HG03045 (cell line): ENCODE measurements around the gene CCL1.

Experiments used
- ATAC-seq: cut with Tn5 transposase; IDR thresholded peaks from one replicate; pipeline ENCODE4 v1.9.1; 2021; ENCODE audit warnings: mild to moderate bottlenecking, moderate library complexity; ENCODE audit not compliant: unreplicated experiment

Gene CCL1

DNA sequence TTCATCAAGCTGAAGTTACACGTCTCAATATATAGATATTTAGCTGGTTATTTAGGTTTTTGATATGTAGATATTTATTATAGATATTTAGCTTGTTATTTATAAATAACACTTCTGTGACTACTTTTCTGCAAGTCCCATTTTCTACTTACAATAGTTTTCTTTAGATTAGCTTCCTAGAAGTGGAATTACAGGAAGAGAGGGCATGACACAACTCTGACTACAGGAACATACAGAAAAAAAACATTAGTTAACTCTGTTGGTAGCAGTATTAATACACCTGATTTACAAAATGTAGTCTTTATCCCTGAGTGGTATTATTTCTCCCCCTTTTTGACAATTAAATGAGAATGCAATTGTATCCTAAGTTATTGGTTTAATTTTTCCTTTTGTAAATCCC, 21.2 kb upstream of the CCL1 start:
- no peak for ATAC-seq

- ATAC-seq = no peak
Measured at GRCh38 chr17:34383216-34383615, 20.2 kb upstream of the CCL1 start.

GRCh38 chr17:34382621-34383124, 19.6 kb upstream of the CCL1 start:
- ATAC-seq = no peak

GRCh38 chr17:34379868-34380267, 16.8 kb upstream of the CCL1 start:
- no peak for ATAC-seq

DNA sequence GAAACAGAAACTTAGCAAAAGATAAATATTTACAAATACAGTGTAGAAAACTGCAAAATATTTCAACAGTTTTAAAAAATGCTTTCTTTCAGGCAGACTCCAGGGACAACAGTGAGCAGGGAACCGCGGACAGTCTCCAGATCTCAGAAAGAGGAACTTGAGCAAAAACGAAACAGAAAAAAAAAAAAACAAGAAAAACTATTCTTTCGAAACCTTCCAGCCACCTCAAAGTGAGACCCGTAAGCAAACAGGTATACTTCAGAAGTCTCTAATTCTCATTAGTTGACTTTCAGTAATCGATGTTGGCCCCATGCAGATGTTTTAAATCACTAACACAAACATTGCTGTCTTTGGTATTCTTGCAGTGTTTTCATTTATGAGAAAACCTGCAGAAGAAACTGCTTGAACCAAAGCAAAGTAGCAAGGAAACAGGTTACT, 15.7 kb upstream of the CCL1 start:
- ATAC-seq = peak; percentile 62

- ATAC-seq = no peak
Measured at GRCh38 chr17:34377078-34377823, 14.2 kb upstream of the CCL1 start.

DNA sequence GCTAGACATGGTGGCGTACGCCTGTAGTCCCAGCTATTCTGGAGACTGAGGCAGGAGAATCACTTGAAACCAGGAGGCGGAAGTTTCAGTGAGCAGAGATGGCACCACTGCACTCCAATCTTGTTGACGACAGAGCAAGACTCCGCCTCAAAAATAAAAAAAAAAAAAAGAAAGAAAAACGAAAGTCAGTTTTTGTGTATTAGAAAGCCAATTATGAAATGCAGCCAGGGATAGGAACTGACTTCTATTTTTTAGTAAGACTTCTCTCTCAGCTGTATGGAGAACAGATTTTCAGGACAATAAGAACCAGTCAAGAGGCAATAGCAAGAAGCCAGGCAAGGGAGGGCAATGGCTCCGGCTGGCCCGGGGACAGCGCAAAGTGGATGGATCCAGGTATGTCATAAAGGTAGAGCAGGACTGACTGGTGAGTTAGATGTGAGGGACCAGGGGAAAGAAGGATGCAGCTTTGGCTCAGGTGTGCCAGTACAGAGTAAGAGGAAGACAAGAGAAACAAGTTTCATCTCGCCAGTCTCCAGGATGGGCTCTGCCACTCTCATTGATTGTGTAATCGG, 12.5 kb upstream of the CCL1 start:
- ATAC-seq = no peak

DNA sequence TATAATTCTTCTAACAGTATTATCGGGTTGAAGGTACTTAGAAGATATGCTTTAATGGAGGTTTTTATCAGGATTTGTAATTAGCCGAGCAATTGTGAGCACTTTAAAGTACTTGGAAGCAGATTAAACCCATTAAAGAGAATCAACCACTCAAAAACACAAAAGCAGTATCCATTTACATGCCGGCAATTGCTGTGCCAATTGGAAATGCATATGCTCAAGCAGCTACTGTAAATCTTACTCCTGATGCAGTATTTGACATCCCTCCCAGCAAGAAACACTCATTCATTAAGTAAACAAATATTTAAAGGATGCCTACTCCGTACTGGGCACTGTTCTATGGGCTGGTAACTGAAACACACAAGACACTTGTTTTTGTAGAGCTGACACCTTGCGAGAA, 11.4 kb upstream of the CCL1 start:
- ATAC-seq = no peak

DNA sequence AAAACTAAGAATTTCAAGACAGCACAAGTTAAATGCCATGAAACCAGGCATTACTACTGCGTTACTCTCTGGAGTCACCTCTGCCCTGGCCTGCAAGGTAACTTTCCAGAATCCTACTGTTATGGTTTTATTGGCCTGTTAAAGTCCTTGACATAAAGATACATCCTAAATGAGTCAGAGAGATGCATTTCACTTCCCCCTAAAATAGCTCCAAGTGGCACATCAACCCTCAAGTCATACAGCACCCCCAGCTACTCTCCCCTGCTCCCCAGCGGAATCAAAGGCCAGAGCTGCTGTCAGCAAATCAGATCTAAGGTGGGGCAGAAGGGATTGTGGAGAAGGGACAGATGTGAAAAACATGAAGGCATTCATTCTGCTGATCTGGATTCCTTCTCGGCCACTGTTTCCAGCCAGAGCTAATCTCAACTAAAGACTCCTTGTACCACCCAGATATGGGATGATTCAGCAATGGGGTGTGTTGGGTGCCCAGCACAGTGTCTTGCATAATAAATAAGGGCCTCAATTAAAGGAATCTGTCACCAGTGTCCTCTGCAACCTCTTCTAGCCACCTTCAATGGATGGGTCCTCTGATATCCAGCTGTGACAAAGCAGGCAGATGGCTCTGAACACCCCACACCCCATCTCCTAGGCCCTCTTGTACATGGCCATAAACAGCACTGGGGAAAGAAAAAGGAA, 8.5 kb upstream of the CCL1 start:
- no peak for ATAC-seq

DNA sequence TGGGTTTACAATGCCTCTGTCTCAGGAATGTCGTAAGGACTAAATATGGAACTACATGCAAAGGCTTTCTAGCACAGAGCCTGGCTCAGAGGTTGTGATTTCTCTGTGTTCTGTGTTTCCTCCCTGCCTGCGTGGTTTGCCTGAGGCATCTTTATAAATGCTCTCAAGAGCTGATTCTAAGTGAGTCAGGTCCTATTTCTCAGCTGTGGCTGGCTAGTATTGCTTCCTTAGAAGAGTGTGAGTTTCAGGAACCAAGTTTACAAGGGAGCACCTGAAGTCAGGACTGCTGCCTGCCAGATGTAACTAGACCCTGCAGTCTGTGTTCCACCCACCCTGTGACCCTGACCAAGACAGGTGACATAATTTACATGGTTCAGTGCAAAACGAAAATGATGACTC, 8.0 kb upstream of the CCL1 start:
- peak; percentile 62 for ATAC-seq

GRCh38 chr17:34370376-34370996, 7.5 kb upstream of the CCL1 start:
- no peak for ATAC-seq

DNA sequence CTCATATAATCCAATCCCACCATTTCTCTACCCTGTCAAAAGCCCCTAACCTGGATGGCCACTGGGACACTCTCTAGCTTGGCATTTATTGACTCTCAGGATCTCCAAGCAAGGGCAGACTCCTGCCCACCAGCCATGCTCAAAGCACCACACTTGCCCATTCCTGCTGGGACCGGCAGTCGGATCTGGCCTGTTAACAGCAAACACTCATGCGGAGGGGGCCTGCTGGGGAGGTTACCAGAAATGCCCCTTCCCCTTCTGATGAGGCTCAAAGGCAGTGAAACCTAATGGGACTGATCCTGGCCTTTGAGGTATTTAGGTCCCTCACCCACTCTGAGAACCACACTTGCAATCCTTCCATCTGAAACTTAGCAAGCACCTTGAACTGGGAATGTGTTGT, 6.5 kb upstream of the CCL1 start:
- ATAC-seq = no peak

- no peak for ATAC-seq
Measured at GRCh38 chr17:34368946-34369500, 6.0 kb upstream of the CCL1 start.

GRCh38 chr17:34368196-34368945, 5.3 kb upstream of the CCL1 start:
- no peak for ATAC-seq

DNA sequence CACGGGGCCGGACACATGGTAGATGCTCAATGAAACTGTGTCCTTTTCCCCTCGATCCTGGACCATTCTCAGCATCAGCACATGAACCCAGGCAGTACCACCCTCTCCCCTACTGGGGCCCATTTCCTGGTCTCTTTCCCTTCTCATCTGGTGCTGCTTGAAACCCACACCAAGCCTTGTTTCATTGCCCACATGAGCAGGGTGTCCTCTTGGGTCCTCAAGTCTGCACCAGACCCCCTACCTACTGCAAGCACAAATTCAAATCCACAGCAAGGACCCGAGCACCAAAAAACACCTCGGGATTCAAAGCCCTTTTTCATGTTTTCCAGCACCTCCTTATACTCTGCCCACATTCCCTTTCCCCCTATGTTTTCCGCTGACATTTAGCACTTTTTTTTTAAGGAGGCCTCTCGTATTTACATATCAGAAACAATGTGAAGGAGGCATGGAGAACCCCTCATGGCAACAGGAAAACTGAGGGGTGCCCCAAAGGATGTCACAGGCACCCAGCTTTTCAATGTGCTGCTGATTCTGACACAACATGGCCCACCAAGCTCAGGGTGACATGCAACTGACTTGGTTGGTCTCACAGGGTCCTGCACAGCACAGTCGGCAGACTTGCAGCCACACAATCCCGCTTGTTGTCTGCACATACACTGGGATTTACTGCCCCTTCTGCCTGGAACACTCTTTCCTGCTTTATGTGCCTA, 4.6 kb upstream of the CCL1 start:
- no peak for ATAC-seq

GRCh38 chr17:34366529-34367107, 3.6 kb upstream of the CCL1 start:
- no peak for ATAC-seq

DNA sequence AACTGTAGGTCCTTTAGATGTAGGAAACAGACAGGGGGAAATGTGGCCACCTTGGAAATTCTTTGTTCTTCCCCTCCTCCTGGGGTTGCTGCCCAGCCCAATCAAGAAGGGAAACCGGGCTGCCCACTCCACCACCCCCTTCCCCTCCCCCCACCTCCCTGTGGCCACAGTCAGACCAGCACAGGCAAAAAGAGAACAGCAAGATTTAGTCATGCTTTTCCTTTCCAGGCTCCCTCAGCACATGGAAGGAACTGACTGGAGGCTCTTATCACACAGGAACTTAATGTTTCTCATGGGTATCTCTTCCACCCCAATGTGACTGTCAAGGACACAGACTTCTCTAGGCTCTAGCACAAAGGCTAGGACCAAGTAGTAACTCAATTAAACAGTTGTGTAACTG, 3.0 kb upstream of the CCL1 start:
- ATAC-seq = no peak

DNA sequence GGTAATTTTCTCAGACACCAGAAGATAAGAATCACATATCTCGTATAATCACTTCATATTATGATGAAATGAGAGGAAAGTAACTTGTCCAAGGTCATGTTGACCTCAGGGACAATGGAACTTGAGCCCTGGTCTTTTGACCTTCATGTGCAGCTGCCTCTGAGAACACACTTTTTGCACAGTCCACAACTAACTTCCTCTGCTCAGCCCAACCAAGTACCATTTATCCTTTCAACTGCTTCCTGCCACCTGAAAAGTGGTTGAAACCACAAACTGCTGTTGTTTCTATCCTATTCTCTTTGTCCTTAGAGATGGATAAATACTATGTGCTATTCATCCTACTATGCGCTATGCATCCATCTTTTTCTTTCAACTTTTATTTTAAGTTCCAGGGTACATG, 2.3 kb upstream of the CCL1 start:
- no peak for ATAC-seq

DNA sequence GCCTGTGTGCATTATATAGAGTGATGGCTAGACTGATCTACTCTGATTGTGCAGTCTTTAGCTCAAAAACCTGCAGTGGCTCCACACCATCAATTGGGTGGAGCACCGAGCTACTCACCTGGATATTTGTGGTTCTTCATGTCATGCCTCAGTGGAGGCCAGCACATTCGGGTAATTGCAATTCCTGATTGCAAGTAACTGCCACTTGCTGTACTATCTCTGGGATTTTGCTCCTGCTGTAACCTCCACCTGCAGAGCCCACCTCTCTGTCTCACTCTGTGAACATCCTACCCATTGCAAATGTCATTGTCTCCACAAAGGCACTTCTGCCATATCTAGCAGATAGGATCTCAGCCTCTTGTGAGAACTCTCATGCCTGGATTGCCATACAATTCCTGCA, 1.7 kb upstream of the CCL1 start:
- ATAC-seq = no peak
